GM21515 (cell line): Measurements from ENCODE around the gene KDM4B.

Source experiments
- ATAC-seq: cut with Tn5 transposase; IDR thresholded peaks from one replicate; pipeline ENCODE4 v1.9.1; 2021; ENCODE audit not compliant: unreplicated experiment

Gene KDM4B

GRCh38 chr19:5103061-5103701, 134.3 kb downstream of the KDM4B start:
- no peak for ATAC-seq

DNA sequence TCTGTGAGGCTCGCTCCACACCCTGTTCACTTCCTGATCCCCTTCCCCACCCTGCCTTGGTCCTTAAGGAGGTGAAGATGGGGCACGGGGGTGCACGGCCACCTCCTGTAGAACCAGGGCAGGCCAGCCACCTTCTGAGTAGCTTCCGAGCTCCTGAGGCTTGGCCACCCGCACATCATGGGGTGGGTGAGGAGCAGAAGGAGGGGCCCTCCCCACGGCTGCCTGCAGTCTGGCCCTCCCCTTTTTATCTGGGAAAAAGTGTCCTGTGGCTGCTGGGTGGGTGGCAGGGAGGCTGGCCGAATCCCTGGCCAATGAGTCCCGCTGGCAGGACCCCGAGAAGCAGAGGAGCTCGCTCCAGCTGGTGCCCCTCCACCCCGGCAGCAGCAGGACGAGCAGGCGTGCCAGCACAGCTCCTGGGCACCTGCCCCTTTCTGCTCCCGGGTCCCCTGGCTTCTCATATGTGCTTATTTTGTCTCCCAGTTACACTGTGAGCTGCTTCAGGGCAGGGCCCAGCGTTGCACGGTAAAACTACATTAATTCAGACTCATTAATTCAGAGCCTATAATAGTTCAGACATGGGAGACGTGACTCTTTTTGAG, 135.0 kb downstream of the KDM4B start:
- no peak for ATAC-seq

- ATAC-seq: no peak
Measured at GRCh38 chr19:5104871-5105351, 136.0 kb downstream of the KDM4B start.

GRCh38 chr19:5106191-5106726, 137.3 kb downstream of the KDM4B start:
- no peak for ATAC-seq

- no peak for ATAC-seq
Measured at GRCh38 chr19:5106971-5107370, 138.1 kb downstream of the KDM4B start.

DNA sequence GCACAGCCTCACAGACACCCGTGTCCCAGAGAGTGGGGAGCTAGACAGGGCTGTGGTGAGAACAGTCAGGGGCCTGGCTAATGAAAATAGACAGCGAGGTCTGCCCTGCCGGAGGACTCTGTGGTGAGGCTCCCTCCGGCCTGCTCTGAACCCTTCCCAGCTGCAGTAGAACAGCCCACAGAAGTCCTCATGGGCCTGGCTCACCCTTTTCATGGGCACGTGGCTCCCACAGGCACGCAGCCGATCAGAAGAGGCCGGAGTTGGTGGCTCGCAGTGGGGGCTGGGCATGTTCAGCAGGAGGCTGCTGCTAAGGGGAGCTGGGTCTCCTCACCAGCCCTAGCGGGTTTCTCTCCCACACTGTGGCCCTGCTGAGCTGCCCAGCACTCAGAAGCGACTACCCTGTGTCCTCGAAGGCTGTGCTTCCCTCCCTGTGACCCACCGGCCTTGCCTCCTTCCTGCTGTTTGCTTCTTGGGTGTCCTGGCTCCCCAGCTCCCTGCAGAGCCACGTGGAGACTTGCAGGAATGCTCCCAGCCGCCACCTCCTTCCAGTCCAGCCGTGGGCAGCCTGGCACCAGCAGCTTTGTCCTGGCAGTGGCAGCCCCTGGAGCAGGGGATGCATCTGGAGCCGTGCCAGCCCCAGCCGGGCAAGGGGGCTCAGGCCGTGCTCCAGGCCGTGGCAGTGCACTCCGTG, 138.7 kb downstream of the KDM4B start:
- no peak for ATAC-seq

DNA sequence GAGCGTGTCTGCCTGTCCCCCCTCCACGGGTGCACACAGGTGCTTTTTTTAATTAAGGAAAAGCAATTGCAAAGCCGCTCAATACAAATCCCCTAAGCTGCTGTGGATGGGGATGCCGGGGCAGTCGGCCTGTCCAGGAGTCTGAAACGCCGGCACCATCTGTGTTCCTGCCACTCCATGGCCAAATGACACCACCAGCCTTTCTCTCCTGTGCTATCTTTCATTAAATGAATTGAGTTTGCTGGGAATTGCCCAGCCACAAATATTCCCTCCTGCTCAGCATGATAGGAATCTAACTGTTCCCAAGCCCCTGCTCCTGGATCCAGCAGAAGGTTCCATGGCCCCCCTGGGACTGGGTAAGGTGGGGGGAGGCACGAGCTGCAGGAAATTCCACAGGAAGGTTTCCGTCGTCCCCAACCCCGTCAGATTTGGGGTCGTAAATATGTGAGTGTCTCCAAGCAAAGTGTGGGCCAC, 139.2 kb downstream of the KDM4B start:
- no peak for ATAC-seq

DNA sequence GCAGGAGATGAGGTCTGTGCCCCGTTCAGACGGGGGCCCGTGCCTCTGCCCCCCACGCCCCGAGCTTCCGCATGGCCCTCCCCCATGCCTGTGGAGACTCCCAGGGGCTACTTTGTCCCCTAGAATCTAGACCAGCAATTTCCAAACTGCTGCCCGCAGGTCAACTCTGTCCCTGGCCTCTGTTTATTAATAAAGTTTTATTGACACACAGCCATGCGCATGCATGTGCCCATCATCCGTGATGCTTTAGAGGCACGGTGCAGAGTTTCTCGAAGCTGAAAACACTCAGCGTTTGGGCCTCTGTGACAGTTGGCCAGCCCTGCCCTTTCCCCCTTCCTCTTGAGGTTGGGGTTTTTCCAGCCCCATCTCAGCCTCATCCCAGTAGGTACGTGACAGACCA, 140.0 kb downstream of the KDM4B start:
- no peak for ATAC-seq

- ATAC-seq: no peak
Measured at GRCh38 chr19:5109560-5109959, 140.6 kb downstream of the KDM4B start.

- ATAC-seq: no peak
Measured at GRCh38 chr19:5110546-5110945, 141.6 kb downstream of the KDM4B start.

DNA sequence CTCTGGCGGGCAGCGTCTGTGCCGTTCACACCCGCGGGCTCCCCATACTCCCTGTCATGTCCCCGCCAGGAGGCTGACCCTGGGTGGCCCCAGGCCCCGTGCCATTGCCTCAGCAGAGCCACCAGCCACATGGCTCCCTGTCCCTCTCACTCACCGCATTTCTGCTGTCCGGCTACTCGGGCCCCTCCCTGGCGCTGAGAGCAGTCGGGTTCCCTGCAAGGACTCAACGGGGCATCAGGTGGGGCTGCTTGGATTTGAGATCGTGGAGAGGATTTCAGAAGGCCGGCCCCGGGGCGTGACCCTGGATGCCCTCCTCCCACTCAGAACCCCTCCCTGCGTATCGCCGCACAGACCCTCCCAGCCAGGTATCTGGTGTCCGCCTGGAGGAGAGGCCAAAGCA, 142.1 kb downstream of the KDM4B start:
- ATAC-seq: no peak

- no peak for ATAC-seq
Measured at GRCh38 chr19:5112175-5112574, 143.3 kb downstream of the KDM4B start.

- ATAC-seq: no peak
Measured at GRCh38 chr19:5112681-5113575, 144.0 kb downstream of the KDM4B start.

DNA sequence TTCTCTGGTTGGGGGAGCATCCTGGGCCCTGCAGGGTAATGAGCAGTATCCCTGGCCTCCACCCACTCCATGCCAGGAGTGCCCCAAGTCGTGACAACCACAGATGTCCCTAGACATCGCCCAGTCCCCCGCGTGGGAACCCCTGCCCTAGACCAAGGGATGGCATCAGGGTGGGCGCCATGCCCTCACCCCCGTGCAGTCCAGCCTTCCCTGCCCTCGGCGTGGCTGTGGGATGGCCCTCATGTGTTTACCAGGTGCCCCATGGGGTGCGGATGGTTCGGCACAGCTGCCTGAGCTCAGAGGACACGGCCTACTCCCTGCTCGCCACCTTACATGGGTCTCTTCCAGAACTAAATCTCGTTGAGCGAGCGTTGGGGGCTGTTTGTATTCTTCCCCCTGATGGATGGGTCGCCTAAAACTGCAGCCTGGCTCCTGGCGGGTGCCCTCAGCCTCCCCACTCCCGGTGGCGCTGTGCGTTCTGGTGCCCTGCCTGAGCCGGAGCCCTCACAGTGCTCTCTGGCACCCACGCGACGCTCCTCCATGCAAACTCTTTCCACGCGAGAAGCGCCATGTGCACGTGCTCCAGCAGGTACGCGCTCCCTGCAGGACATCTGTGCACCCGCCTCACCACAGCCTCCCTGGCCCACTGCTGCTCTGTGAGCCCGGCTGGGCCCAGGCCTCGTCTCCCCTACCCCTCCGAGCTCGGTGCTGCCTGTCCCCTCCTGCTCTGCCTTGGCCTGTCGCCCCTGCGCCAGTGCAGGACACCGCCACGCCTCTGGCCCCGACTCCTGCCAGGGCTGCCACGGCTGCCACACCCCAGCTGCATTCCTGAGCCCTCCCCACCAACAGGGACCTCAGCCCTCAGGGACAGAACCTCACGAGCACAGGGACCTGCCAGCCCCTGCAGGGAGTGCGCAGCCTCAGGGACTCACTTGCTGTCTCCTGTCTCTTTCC, 145.0 kb downstream of the KDM4B start:
- no peak for ATAC-seq

GRCh38 chr19:5114727-5115126, 145.8 kb downstream of the KDM4B start:
- no peak for ATAC-seq

- ATAC-seq: no peak
Measured at GRCh38 chr19:5115351-5115750, 146.4 kb downstream of the KDM4B start.

DNA sequence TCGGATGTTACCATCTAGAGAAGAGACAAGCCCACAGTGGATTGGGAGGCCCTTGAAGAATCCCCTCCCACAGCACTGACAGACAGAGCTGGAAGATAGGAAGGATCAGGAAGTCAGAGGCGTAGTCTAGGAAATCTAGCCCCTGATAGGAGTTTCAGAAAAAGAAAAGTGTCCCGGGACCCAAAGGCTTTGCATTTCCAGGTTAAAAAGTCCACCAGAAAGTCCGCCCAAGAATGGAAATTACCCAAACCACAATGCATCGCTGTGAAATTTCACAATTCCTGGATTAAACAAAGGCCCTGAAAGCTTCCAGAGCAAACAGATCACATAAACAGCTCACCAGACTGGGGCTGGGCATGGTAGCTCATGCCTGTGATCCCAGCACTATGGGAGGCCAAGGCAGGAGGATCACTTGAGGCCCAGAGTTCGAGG, 146.9 kb downstream of the KDM4B start:
- ATAC-seq: no peak

- ATAC-seq: no peak
Measured at GRCh38 chr19:5116292-5116691, 147.4 kb downstream of the KDM4B start.

GRCh38 chr19:5117421-5117820, 148.5 kb downstream of the KDM4B start:
- ATAC-seq: no peak

DNA sequence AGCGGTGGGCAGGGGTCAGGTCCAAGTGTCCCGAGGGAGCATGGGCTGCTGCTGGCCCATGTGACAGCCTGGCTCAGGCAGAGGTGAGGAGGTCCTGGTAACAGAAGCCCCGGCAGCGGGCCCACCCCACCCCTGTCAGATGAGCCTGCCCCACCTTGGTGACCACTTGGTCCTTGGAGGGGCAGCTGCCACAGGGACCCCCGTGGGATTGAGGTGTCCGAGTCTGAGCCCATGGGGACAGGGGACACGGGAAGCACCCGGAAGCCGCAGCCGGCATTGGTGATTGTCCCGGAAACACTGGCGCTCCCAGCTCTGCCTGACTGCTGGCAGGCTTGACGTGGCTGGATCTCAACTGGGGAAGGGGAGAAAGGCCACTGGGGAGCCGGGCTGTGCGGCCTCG, 149.1 kb downstream of the KDM4B start:
- ATAC-seq: no peak
